ENCODE data around the gene PHLPP1. TPM values are rescaled to one million over a fixed set of nuclear protein-coding genes. Genes with fewer than 3 reads are reported as not detected.
A peak's percentile ranks its signal among the peaks of the same experiment; 100 is the strongest.
"Not testable (repeated sequence)": the region's sequence is repeated elsewhere in the genome, so short reads cannot be mapped to it uniquely, and the experiment has no call there.

The PHLPP1 gene
- total RNA-seq, 1 donor, result 19.1 TPM

DNA sequence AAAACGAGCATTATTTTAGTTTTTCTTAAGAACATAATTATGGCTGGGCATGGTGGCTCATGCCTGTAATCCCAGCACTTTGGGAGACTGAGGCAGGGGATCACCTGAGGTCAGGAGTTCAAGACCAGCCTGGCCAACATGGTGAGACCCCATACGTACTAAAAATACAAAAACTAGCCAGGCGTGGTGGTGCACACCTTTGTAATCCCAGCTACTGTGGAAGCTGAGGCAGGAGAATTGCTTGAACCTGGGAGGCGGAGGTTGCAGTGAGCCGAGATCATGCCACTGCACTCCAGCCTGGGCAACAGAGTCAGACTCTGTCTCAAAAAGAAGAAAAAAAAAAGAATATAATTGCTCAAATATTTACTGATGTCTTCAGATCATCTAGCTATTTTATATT lies 25.3 kb downstream of the PHLPP1 start:
- DNase-seq (ENCODE audit: low read depth in 2 of 3, low spot score in 2 of 3), result not testable (repeated sequence)

GRCh38 chr18:62741118-62741566 lies 25.8 kb downstream of the PHLPP1 start:
- DNase-seq (ENCODE audit: low read depth in 2 of 3, low spot score in 2 of 3), result peak in 1 of 3 donors; percentile 34

DNA sequence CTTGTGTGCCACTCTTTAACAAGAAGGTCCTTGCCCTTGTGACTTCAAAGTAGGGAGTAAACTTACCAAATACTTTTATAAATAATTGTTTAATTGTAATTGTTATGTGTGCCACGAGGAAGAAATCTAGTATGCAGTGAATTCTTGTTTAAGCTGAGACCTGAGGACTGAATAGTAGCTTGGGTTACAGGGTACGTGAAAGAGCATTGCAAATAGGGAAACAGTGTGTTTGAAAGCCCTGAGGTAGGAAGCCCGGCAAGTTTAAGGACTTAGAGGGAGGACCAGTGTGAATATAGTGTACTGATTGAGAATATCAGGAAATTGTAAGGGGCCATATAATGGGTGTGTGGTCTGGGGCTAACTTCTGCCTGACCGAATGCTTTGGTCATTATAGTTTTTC lies 26.2 kb downstream of the PHLPP1 start:
- DNase-seq (ENCODE audit: low read depth in 2 of 3, low spot score in 2 of 3), result no peak

DNA sequence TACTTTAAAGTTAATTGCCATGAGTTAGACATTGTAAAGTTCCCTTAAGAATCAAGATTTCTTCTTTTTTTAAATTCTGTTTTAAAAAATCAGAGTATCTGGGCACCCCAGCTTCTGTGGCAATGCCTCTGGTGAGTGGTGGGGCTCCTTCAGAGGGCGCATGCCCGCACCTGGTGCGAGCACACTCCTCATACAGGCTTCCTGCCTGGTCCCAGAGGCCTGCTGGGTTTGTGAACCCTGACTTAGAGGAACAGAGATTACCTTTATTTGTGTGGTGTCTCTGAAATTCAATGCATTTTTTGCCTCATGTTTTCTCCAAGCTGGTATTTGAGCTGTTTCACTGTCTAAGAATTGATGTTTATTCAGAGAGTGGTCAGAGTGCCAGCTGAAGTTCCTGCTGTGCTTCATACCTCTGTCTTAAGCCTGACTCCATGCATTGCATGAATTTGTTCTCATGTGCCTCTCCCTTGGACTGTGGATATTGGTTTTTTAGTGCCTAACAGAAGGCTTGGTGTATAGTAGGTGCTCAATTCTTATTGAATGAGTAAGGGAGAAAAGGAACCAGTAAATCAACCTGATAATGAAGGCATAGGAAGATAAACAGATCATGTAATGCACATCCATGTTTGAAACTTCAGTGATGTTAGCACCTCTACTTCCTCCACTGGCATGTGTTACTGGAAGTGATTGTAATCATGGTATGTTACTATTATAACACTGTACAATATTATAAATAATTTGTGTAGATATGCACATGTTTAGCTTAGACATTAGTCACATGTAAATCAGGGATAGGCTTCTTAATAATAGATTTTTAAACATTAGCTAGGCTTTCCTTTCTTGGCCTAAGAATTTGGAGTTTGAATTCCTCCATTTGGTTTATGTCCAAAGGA lies 29.0 kb downstream of the PHLPP1 start:
- DNase-seq (ENCODE audit: low read depth in 2 of 3, low spot score in 2 of 3), result peak in 1 of 3 donors; percentile 24

DNA sequence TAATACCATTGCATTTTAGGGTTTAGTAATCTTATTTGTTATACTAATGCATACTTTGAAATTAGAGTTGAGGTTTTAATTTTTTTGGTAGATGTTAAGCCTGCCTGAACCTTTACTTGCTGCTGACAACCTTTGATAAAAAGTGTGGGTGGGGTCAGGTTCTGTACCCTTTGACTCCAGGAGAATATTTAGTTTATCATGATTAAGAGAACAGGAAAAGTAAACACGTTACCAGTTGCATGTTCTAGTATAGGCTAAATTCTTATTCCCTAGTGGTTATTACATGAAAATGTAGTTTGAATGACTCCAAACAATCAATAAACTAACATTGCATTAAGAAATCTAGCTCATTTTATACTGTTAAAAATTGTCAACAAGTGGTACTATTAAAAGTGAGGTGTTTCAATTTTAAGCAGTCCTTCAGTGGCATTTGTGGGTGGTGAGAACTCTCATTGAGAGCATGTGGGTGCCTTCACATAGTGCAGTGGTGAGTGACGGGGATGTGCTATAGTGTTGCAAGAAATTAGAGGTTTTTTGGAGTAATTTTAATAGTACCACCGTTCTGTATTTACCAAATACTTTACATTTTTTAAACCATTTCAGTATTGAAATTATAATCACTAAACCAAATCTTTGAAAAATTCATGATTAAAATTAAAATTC lies 29.9 kb downstream of the PHLPP1 start:
- DNase-seq (ENCODE audit: low read depth in 2 of 3, low spot score in 2 of 3), result no peak

DNA sequence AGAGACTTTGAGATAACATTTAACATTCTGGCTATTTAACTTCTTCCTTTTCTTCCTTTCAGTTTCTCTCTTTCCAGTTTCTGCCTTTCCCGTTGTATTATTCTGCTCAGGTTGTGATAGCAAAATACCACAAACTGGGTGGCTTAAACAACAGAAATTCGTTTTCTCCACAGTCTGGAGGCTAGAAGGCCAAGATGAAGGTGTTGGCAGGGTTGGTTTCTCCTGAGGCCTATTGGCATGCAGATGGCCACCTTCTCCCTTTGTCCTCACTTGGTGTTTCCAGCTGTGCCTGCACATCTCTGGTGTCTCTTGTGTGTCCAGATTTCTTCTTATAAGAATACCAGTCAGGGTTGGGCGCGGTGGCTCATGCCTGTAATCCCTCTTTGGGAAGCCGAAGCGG lies 34.0 kb downstream of the PHLPP1 start:
- no peak for DNase-seq (ENCODE audit: low read depth in 2 of 3, low spot score in 2 of 3)

GRCh38 chr18:62751341-62751821 lies 36.0 kb downstream of the PHLPP1 start:
- no peak for DNase-seq (ENCODE audit: low read depth in 2 of 3, low spot score in 2 of 3)

DNA sequence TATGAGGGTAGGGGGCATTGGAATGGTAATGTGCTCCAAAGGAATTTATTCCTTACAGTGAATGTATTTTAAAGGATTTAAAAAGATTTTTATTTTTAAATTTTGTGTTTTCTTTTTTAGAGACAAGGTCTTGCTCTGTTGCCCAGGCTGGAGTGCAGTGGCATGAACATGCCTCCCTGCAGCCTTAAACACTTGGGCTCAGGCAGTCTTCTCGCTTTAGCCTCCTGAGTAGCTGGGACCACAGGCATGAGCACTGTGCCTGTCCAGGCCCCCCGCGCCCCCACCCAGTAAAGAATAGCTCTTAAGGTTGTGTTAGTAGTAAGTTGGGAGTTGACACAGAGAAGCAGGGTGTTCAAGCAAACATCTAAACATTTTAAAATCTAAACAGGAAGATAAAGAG lies 36.6 kb downstream of the PHLPP1 start:
- no peak for DNase-seq (ENCODE audit: low read depth in 2 of 3, low spot score in 2 of 3)

DNA sequence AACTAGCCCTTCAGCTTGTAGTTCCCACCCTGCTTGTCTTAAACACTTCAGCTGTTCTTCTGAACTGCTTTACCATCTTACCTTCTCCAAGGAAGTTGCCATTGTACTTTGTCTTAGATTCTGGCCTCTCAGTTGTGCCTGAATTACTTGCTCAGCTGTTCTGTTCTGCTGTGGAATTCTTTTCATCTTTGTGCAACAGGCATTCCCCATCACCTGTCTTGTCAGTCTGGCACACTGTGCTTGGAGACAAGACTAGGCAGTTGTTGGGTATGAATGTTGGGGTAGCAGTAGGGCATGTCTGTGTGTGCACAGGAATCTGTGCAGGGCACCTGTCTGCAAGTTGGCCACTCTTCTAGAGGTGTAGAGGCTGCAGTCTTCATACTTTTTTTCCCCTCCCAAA lies 38.7 kb downstream of the PHLPP1 start:
- DNase-seq (ENCODE audit: low read depth in 2 of 3, low spot score in 2 of 3), result no peak

- DNase-seq (ENCODE audit: low read depth in 2 of 3, low spot score in 2 of 3), result no peak
Observed at GRCh38 chr18:62755454-62755853, 40.1 kb downstream of the PHLPP1 start.

- no peak for DNase-seq (ENCODE audit: low read depth in 2 of 3, low spot score in 2 of 3)
Observed at GRCh38 chr18:62755946-62756345, 40.6 kb downstream of the PHLPP1 start.

DNA sequence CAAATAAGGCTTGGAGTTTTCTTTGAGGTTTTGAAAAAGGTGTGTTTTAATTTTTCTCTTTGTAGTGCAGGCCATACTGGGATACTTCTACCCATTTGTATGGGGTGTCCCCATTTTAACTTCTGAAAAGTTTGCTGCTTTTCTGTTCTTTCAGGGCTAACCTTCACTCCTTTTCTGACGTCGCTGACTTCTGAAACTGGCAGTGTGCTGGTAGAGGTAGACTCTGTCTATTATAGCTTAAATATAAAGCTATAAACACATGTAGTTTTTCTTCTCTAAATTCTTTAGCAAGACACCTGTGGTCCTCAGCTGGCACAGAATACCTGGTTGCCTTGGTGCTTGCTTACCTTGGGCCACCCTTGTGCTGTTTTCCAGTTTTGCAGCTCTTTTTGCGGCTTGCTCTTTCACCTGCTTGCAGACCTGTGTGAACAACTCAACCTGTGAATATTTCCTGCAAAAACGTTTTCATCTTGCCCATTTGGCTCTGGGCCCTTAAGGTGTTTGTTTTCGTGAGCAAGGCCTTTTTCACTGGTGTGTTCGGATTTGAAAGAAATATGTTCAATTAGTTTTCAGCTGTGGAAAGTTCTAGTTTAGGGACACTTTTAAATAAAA lies 42.2 kb downstream of the PHLPP1 start:
- no peak for DNase-seq (ENCODE audit: low read depth in 2 of 3, low spot score in 2 of 3)

DNA sequence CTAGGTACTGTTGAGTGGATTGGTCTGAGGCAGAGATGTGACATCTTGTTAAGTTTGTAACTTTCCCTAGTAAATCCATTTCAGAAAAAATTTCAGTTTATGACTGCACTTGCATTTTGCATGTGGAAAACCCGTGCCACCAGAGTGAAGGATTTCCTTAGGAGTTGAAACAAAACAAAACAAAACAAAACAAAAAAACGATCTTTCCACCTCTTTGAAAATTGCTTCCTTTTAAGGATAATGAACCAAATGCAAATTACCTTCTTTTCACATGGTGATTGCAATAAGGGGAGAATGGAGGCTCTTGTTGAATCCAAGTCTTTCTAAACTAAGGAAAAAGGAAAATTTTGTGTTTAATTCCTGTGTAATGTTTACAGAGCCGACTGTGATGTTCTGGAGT lies 43.2 kb downstream of the PHLPP1 start:
- DNase-seq (ENCODE audit: low read depth in 2 of 3, low spot score in 2 of 3), result no peak

DNA sequence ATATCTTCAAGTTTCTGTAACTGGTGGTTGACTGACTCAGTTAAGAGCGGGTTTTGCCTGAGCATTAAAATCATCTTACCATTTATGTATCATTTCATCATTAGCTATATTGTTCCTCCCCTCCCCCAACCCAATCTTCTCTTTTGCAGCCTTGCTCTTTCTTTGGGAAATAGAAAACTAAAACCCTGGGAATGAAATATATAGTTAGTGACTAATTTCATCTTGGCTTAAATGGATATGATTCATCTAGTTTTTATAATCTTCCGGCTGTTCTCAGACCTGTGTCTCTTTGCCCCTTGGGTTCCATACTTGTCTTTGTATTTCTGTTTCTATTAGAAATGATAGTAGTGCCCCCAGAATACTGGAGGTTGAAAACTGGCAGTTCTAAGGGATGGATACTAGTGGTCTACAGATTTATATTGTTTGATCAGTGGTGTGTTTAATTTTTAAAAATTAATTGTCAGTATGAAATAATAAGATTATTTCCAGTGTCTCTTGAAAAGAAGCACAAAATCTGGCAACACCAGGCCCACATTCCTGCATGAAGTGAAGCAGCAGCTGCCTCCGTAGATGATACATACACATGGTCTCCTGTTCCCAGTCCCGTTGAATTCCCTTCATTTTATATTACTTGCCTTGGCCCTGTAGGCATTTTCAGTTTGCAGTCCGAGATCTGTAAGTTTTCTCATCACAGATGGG lies 44.5 kb downstream of the PHLPP1 start:
- no peak for DNase-seq (ENCODE audit: low read depth in 2 of 3, low spot score in 2 of 3)

- no peak for DNase-seq (ENCODE audit: low read depth in 2 of 3, low spot score in 2 of 3)
Observed at GRCh38 chr18:62760403-62760734, 45.0 kb downstream of the PHLPP1 start.

- no peak for DNase-seq (ENCODE audit: low read depth in 2 of 3, low spot score in 2 of 3)
Observed at GRCh38 chr18:62763101-62763521, 47.8 kb downstream of the PHLPP1 start.

- no peak for DNase-seq (ENCODE audit: low read depth in 2 of 3, low spot score in 2 of 3)
Observed at GRCh38 chr18:62766266-62766665, 50.9 kb downstream of the PHLPP1 start.

- no peak for DNase-seq (ENCODE audit: low read depth in 2 of 3, low spot score in 2 of 3)
Observed at GRCh38 chr18:62767321-62767720, 52.0 kb downstream of the PHLPP1 start.

DNA sequence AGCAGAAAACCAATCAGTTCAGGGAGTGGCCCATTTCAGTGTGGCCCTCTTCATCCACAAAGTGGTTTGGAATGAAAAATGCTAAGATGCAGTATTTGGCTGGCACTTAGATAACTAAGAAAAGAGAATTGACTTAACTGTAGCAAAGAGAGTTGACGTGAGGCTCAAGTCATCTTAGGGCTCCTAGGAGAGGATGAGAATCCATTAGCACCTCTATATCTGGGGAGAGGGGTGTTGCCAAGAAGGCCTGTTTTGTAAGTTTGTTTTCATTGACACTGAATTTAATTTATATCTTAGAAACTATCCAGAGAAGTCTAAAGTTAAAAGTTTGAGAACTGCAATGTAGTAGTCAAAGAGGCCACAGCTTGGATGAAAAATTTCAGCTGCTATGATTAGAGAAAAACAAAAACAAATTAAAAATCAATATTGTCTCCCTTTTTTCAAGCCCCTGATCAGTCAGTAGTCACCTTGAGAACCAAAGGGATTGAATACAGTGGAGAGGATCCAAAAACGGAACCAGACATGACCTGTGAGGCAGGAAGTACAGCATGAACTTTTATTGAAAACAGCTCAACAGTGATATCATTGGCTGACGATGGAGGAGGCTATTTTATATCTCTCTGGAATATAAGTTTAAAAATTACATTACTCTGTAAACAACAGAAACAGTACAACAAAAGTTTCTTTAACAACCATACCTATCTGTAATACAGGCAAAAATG lies 52.7 kb downstream of the PHLPP1 start:
- no peak for DNase-seq (ENCODE audit: low read depth in 2 of 3, low spot score in 2 of 3)

DNA sequence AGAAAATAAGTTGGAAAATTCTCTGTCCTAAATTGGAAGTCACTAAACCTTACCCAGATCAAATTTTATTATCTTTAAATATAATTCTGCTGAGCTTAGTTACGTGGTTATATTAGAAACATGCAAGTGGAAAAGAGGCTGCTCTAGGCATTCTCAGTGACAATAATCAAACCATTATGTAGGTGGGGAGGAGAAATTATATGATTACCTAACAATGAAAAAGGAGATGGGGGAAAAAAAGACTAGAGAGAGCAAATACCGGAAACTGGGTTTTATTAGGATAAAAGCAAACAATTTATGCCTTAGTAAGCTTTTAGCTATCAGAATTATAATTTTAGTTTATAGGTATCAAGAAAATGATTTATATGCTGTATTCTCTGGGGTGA lies 53.2 kb downstream of the PHLPP1 start:
- DNase-seq (ENCODE audit: low read depth in 2 of 3, low spot score in 2 of 3), result no peak
